Superior temporal gyrus (tissue), 1 donor: ENCODE results near the gene MYMX.

ENCODE experiments used
- DNase-seq: peaks from one replicate; pipeline ENCODE4 v3.0.0-alpha.2; 2016; ENCODE audit errors: extremely low spot score

MYMX gene

GRCh38 chr6:44250718-44251123, 34.0 kb downstream of the MYMX start:
- DNase-seq, result no peak

GRCh38 chr6:44251576-44252524, 35.1 kb downstream of the MYMX start:
- no peak for DNase-seq

GRCh38 chr6:44253307-44254101, 36.8 kb downstream of the MYMX start:
- no peak for DNase-seq

DNA sequence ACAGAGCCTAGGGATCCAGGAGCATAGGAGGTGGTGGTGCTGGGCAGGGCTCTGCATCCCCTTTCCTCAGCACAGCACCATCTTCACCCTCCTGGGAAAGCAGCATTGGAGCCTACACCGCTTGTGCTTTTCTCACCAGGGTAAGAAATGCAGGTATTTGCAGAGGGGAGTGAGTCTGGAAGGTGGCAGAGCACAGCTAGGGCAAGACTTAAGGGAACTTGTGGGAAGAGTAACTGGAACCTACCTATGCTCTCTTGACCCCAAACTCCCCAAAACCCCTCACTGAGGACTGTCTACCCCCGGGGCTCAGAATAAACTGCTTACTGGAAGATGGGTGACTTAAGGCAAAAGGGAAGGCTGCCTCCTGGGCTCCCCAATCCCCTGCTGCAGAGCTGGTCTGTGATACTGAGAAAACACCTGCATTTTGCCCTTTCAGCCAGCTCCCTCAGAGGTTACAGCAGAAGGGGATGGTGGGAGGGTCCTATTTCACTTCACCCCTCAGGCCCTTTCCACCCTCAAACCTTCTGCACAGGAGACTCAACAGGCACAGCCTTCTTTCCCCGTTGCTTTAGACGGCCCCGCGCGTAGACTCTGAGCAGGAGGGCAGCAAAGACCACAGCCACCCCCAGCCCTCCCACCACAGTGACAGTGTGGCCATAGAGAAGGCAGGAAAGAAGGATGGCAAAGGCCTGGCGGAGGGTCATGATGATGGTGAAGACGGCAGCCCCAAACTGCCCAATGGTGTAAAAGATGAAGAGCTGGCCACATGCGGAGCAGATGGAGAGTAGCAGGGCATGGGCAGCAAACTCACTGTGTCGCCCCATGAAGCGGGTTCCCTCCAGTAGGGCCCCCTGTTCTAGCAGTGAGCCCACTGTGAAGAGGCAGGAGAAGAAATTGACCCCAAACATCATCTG, 37.7 kb downstream of the MYMX start:
- DNase-seq, result no peak

DNA sequence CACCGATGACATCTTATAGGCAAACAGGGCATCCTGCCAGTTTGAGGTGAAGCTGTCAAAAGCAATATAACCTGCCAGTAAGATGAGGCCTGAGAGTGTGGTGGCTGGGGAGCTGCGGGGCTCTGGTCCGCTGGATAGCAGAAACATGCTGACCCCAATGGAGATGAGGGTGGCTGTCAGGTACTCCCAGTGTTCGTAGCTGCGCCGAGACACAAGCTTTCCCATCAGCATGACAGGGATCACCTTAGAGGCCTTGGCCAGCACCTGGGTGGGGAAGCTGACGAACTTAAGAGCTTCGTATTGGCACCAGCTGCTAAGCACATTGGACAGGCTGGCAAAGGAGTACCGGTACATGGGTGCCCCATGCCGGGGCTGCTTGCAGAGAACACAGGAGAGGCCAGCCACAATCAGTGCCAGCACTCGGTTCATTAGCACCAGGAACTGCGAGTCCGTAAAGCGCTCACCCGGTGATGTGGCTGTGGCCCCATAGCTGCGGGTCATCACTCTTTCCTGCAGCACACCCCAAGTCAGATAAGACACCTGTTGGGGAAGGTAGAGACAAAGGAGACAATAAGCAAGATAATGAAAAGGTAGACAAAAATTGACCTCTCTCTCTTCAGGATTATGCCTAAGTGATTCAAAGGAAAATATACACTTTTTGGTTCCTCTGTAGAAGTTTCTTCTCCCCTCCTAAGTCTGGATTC, 38.5 kb downstream of the MYMX start:
- no peak for DNase-seq

GRCh38 chr6:44255871-44256774, 39.4 kb downstream of the MYMX start:
- no peak for DNase-seq

- no peak for DNase-seq
Measured at GRCh38 chr6:44256775-44257024, 40.0 kb downstream of the MYMX start.

DNA sequence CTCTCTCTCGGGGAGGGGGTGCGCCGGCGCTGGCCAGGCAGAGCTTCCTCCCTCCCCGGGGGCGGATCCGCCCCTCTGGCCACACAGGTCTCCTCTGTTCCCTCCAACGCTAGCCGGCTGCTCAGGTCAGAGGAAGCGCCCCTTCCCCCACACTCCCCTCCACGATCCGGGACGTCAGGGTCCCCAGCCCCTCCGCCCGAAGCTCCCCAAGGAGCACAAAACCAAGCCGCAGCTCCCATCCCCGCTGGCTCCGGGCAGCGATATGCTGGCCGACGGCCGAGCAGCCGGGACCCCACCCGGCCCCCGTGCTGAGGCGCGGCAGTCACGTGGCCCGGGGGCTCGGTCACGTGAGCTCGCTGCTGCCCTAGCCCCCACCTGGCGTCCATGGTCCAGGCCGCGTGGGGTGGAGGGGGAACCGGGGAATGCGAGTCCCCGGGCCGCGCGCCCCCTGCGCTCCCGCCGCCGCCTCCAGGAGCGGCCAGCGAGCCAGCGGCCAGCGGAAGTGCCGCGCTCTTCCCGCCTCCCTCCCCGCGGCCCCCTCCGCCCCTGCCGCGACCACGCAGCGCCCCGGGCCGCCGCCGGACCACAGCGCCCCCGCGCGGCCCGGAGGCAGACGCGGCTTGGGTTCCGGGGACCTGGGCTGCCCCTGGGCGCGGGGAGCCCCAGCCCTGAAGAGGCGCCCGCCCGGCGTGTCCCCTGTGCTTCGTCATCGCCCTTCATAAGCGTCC, 40.5 kb downstream of the MYMX start, which contains the start of gene SLC35B2:
SLC35B2 (minus strand) TSS at position 504 of the 728 bp plus-strand sequence; CDS start at position 386, 118 bp downstream.
- peak; percentile 89 for DNase-seq

DNA sequence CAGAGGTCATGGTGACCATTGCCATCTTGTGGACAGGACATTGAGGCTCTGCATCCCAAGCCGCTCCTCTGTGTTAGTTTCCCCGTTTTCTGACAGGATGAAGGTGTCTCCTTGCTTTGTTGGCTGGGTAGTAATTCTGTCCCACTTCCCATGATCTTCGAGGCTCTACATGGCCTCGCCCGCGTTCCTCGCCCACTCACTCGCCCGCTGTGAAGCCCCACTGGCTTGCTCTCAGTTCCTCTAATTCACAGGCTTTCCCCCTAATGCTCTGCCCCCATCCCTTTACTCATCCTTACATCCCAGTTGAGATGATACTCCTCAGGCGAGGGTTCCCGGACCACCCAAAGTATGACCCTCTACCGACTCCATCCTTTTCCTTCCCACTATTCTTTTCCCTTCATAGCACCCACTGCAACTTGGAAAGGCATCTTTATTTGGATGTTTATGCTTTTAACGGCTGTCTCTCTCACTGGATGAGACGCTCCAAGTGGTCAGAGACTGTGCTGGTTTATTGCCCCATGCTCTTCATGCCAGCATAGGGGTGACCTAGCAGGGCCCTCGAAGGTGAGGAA, 41.1 kb downstream of the MYMX start:
- no peak for DNase-seq

DNA sequence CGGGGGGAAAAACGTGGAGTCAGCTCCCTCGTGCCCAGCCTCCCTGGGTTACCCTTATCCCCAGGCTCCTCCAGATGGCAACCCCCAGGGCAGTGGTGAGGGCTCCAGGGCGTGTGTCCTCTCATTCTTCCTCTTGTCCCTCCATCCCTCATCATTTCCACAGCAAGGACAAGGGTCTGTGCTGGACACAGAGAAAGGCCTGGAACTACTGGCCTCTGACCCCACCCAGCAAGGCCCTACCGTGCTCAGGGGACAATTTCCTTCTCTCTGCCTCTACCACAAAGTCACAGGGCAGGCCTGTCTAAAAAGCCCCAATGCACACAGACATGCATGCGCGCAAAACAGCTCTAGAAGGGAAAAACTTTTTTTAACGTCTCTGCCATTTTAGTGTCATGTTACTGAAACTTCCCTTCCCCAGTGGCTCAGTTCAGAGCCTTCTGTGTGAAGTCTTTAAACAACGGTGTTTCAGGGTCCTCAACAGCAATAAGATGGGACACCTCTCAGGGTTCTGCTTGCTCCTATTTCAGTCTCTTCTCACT, 41.7 kb downstream of the MYMX start:
- no peak for DNase-seq

GRCh38 chr6:44258921-44259320, 42.2 kb downstream of the MYMX start:
- no peak for DNase-seq

GRCh38 chr6:44260011-44260410, 43.3 kb downstream of the MYMX start:
- DNase-seq, result no peak

- DNase-seq, result no peak
Measured at GRCh38 chr6:44260451-44261297, 43.9 kb downstream of the MYMX start.

- DNase-seq, result no peak
Measured at GRCh38 chr6:44261581-44261980, 44.9 kb downstream of the MYMX start.

DNA sequence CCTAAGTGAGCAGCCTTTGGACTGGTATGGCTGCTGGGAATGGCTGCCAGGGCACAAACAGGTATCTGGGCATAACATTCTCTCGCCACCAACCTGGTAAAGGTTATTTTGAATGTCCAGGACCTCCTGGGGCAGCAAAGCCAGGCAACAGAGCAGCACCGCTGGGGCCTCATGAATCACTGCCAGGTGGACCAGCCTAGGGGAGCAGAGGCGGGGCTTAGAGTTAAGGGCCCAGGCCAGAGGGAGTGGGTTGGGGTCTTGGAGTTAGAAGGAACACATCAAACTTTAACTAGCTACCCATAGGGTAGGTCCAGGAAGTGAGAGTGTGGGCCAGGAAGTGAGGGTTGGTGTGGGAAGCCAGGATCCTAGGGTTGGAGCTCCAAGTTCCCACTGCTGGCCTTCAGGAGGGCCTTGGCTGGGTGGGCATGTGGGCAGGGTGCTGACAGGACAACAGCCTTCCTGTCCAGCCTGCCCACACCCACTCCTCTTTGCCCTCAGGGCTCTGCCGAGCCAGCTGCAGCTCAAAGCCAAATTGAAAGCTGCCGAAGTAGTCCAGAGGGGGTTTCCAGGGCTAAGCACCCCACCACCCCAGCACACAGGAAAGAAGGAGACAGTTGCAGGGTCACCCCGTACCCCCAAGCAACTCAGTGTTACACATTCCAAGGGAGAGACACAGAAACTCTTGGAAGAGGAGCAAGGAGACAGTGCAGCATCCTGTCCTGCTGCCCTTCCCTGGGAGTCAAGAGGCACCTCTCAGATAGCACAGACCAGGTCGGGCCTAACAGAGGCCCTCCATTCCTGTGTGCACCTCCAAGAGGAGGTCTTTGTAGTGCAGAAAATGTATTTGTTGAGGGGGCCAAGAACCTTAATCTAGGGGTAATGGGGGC, 46.0 kb downstream of the MYMX start:
- no peak for DNase-seq

GRCh38 chr6:44263354-44264100, 46.8 kb downstream of the MYMX start:
- DNase-seq, result no peak
